K562 (cell line): ENCODE results near the gene MFN1. TPM values are rescaled to one million over a fixed set of nuclear protein-coding genes. Genes with fewer than 3 reads are reported as not detected.

Experiments used
- ATAC-seq: fragments of 200-7000 bp; cut with Tn5 transposase; 3 replicates; pipeline ENCODE4 v1.9.1; 2020; ENCODE audit warnings: moderate library complexity
- Bru-seq: library from RNA; stranded (reverse); fragments of 400-500 nt; gene quantifications from one replicate; lab custom pipeline; 2021; lab: Mats Ljungman, UMichigan
- BruChase-seq, 2 experiments: library from RNA; stranded (reverse); fragments of 400-500 nt; gene quantifications; one replicate each; lab custom pipeline; 2021; lab: Mats Ljungman, UMichigan
- BruUV-seq: library from RNA; stranded (reverse); fragments of 400-500 nt; replicated peaks from 2 replicates; lab custom pipeline; 2021; lab: Mats Ljungman, UMichigan
- CTCF ChIA-PET: fragments of 300-600 bp; formaldehyde crosslinking; extraction: SDS; loops from one replicate; lab custom pipeline; 2021; ENCODE audit warnings: low intra/inter-chr PET ratio; lab: Yijun Ruan, JAX
- POLR2A ChIA-PET: fragments of 300-600, 350-650 bp; sonication (Branson Sonifier 250); formaldehyde crosslinking; extraction: SDS; loops from one replicate; lab custom pipeline; 2021; ENCODE audit warnings: antibody characterized with exemption, inconsistent platforms; lab: Yijun Ruan, JAX
- DNase-seq, 4 experiments: peaks; one replicate each; pipeline versions ENCODE4 v3.0.0 to v3.0.0-alpha.2; 2011 to 2018; ENCODE audit warnings: low spot score in 3 of 4, mixed read lengths in 3 of 4; ENCODE audit errors: extremely low read depth in 1 of 4
- FAIRE-seq: peaks from 2 replicates; lab custom pipeline; 2011; peaks lifted over from hg19 to GRCh38; lab: Jason Lieb, UNC
- H2AFZ ChIP-seq: 2 replicates; pipeline ENCODE4 v1.6.0; 2011; ENCODE audit warnings: low read depth, low read length, control low read depth, inconsistent platforms
- H3K27ac ChIP-seq: fragments of 200-600 bp; 3 replicates; pipeline ENCODE4 v1.8.0; 2011; ENCODE audit warnings: low read depth, mild to moderate bottlenecking, control low read depth, inconsistent platforms, low read length, moderate library complexity, mixed read lengths; ENCODE audit errors: extremely low read depth
- H3K27me3 ChIP-seq, 2 experiments: fragments of 300-600 bp in 1 of 2; 2 replicates in 1 of 2; 3 replicates in 1 of 2; pipeline versions ENCODE4 v1.6.0 to v1.8.0; 2011; ENCODE audit warnings: inconsistent platforms in 2 of 2, low read length in 2 of 2, mild to moderate bottlenecking in 1 of 2, mixed read lengths in 1 of 2, moderate library complexity in 1 of 2; ENCODE audit not compliant: control insufficient read depth in 2 of 2, insufficient read depth in 2 of 2
- H3K36me3 ChIP-seq: fragments of 300-600 bp; 3 replicates; pipeline ENCODE4 v1.8.0; 2011; ENCODE audit warnings: mild to moderate bottlenecking, low read length, inconsistent platforms; ENCODE audit not compliant: control insufficient read depth, insufficient read depth
- H3K4me1 ChIP-seq, 2 experiments: fragments of 200-600 bp in 1 of 2; replicated peaks in 1 of 2; 2 replicates in 1 of 2; 3 replicates in 1 of 2; pipeline versions ENCODE4 v1.5.1 to v1.8.0; 2011; ENCODE audit warnings: inconsistent platforms in 2 of 2, low read length in 2 of 2, mild to moderate bottlenecking in 1 of 2, mixed read lengths in 1 of 2, moderate library complexity in 1 of 2; ENCODE audit not compliant: control insufficient read depth in 2 of 2, insufficient read depth in 2 of 2
- H3K4me2 ChIP-seq: 2 replicates; pipeline ENCODE4 v1.6.1; 2011; ENCODE audit warnings: low read length, control low read depth, inconsistent platforms, mixed read lengths; ENCODE audit not compliant: insufficient read depth
- H3K4me3 ChIP-seq: fragments of 200-600 bp; sonication (generic), shearing (Covaris generic); 2 replicates; pipeline ENCODE4 v1.5.1; 2016; ENCODE audit warnings: control low read depth, inconsistent platforms
- H3K79me2 ChIP-seq: fragments of 200-600 bp; 3 replicates; pipeline ENCODE4 v1.8.0; 2011; ENCODE audit warnings: low read length, inconsistent platforms; ENCODE audit not compliant: control insufficient read depth, insufficient read depth
- H3K9ac ChIP-seq, 2 experiments: 2 replicates each; pipeline versions ENCODE4 v1.6.0 to v1.6.1; 2011; ENCODE audit warnings: low read depth in 2 of 2, low read length in 2 of 2, control low read depth in 1 of 2, inconsistent platforms in 1 of 2, mild to moderate bottlenecking in 1 of 2, mixed read lengths in 1 of 2; ENCODE audit not compliant: insufficient read depth in 1 of 2
- H3K9me1 ChIP-seq: one replicate; pipeline ENCODE4 v1.6.0; 2011; ENCODE audit warnings: inconsistent platforms, mild to moderate bottlenecking, low read length, moderate library complexity; ENCODE audit not compliant: control insufficient read depth, insufficient read depth
- H3K9me3 ChIP-seq: replicated peaks from 2 replicates; pipeline ENCODE4 v1.5.1; 2011; ENCODE audit warnings: low read depth, low read length, inconsistent platforms; ENCODE audit not compliant: control insufficient read depth, insufficient read depth
- H4K20me1 ChIP-seq: replicated peaks from 2 replicates; pipeline ENCODE4 v1.6.1; 2011; ENCODE audit warnings: low read length, inconsistent platforms, mixed read lengths; ENCODE audit not compliant: control insufficient read depth, insufficient read depth
- BHLHE40 ChIP-seq: IDR thresholded peaks from 2 replicates; pipeline ENCODE4 v1.6.1; 2011; ENCODE audit warnings: low read length, improper control_type of control experiment
- FOXA1 ChIP-seq: fragments of 450-650 bp; IDR thresholded peaks from 2 replicates; pipeline ENCODE4 v1.6.1; 2016; ENCODE audit warnings: mild to moderate bottlenecking, borderline replicate concordance
- MCM7 ChIP-seq, 2 experiments: fragments of 450-650 bp; IDR thresholded peaks; 2 replicates each; pipeline ENCODE4 v1.6.1; 2016 to 2018
- NR2C1 ChIP-seq, 2 experiments: fragments of 450-650 bp; IDR thresholded peaks; 2 replicates each; pipeline ENCODE4 v1.6.1; 2017; ENCODE audit warnings: mild to moderate bottlenecking in 2 of 2, antibody characterized with exemption in 1 of 2, inconsistent platforms in 1 of 2, missing compliant biosample characterization in 1 of 2, missing genetic modification characterization in 1 of 2
- RBM15 ChIP-seq: fragments of 200-400 bp; formaldehyde crosslinking; IDR thresholded peaks from 2 replicates; pipeline ENCODE4 v1.6.1; 2018; ENCODE audit warnings: mild to moderate bottlenecking, low read length, moderate library complexity; ENCODE audit not compliant: insufficient read depth
- RBM39 ChIP-seq: fragments of 200-400 bp; formaldehyde crosslinking; optimal IDR thresholded peaks from 2 replicates; pipeline ENCODE3; 2018; ENCODE audit warnings: low read depth, low read length
- SAFB ChIP-seq: fragments of 200-400 bp; formaldehyde crosslinking; IDR thresholded peaks from 2 replicates; pipeline ENCODE4 v1.6.1; 2017; ENCODE audit warnings: low read depth, low read length, borderline replicate concordance
- ZBED1 ChIP-seq: IDR thresholded peaks from 2 replicates; pipeline ENCODE4 v1.6.1; 2014
- ZNF280A ChIP-seq: fragments of 450-650 bp; IDR thresholded peaks from 2 replicates; pipeline ENCODE4 v1.6.1; 2018; ENCODE audit warnings: mild to moderate bottlenecking, low read depth; ENCODE audit not compliant: partially characterized antibody
- ZNF408 ChIP-seq: fragments of 250-450 bp; sonication (Bioruptor Pico); IDR thresholded peaks from 2 replicates; pipeline ENCODE4 v1.4.0; 2020; ENCODE audit warnings: low read depth, mild to moderate bottlenecking, moderate library complexity
- ZNF699 ChIP-seq: fragments of 250-450 bp; sonication (Bioruptor Pico); IDR thresholded peaks from 2 replicates; pipeline ENCODE4 v1.8.0; 2021; ENCODE audit warnings: mild to moderate bottlenecking, moderate library complexity; ENCODE audit not compliant: insufficient replicate concordance
- WGBS: fragments of 100-300 bp; shearing (Covaris generic); methylation state at CpG from one replicate; pipeline ENCODE4 v1.1.6; 2016; ENCODE audit warnings: low coverage, mixed read lengths; ENCODE audit not compliant: insufficient coverage; ENCODE audit errors: missing lambda C conversion rate; 5-methylcytosine and 5-hydroxymethylcytosine counted together
- in situ Hi-C: fragments of 300-500 bp; cut with MboI; formaldehyde crosslinking; loops from 4 replicates; pipeline ENCODE4 v1.15.0; 2018; ENCODE audit warnings: inconsistent platforms, mixed read lengths
- intact Hi-C: fragments of 100-400 bp; cut with micrococcal nuclease; formaldehyde crosslinking; loops from 2 replicates; pipeline ENCODE4 v1.14.2; 2022
- long read RNA-seq, 3 experiments: library from polyadenylated mRNA in 2 of 3; library from RNA in 1 of 3; unstranded in 2 of 3; stranded (forward) in 1 of 3; transcript quantifications; one replicate each; pipeline ENCODE4 v2.0.0, GENCODE V29; 2019 to 2022
- polyA minus RNA-seq, 3 experiments: library from RNA; depleted of rRNA, polyadenylated mRNA; stranded (reverse); fragments of >200 nt; gene quantifications; 2 replicates each; pipeline ENCODE4 v1.2.3, GENCODE V29; 2011
- polyA plus RNA-seq, 8 experiments: library from polyadenylated mRNA; depleted of rRNA in 4 of 8; stranded (reverse) in 5 of 8; unstranded in 3 of 8; fragments of >200 nt; fragmentation: Nextera tagmentation in 2 of 8; fragmentation: Illumina TruSeq in 1 of 8; extraction: Ambion mirVana in 2 of 8; extraction: Trizol in 1 of 8; gene quantifications; 2 replicates each; pipeline versions ENCODE4 v1.2.1 to v1.2.3, GENCODE V29; 2011 to 2014; ENCODE audit warnings: inconsistent platforms in 1 of 8, missing spikeins in 1 of 8
- total RNA-seq, 7 experiments: library from RNA; depleted of rRNA in 6 of 7; stranded (reverse); fragments of >200 nt in 6 of 7; fragmentation: Illumina TruSeq in 2 of 7; extraction: Trizol in 2 of 7; gene quantifications; 2 replicates each; pipeline versions ENCODE4 v1.2.1 to v1.2.3, GENCODE V29; 2011 to 2021; ENCODE audit warnings: low replicate concordance in 1 of 7
- TF ChIP-seq, protein P1 (sequence below): fragments of 450-650 bp; IDR thresholded peaks from 2 replicates; pipeline ENCODE4 v1.7.0; 2016; ENCODE audit warnings: borderline replicate concordance

The MFN1 gene
- 49.8 and 238 TPM in 2 replicates for total RNA-seq (2011; cell fraction: chromatin; rRNA removed; ENCODE audit: low replicate concordance)
- total RNA-seq (2011; cell fraction: nucleolus; rRNA removed) = 12.2 and 24.7 TPM in 2 replicates
- 43.9 and 52.3 TPM in 2 replicates for total RNA-seq (2011; cell fraction: nucleoplasm; rRNA removed)
- total RNA-seq (2014; rRNA removed) (16.5 and 24.9 TPM in 2 replicates), total RNA-seq (2014; rRNA removed; fragmentation: Illumina TruSeq; extraction: Trizol) (28.2 and 33.7 TPM in 2 replicates), total RNA-seq (2015; rRNA removed; fragmentation: Illumina TruSeq; extraction: Trizol) (20.0 and 22.4 TPM in 2 replicates), total RNA-seq (2021) (36.1 and 36.7 TPM in 2 replicates), polyA plus RNA-seq (2011; rRNA removed) (34.1 and 42.7 TPM in 2 replicates), polyA plus RNA-seq (2014; fragmentation: Illumina TruSeq; extraction: Trizol) (19.4 and 22.6 TPM in 2 replicates), polyA plus RNA-seq (2014; fragmentation: Nextera tagmentation; extraction: Ambion mirVana) (10 to 100 TPM; 10.5 to 18.8 TPM), polyA plus RNA-seq (2014; rRNA removed) (21.7 and 22.9 TPM in 2 replicates), polyA minus RNA-seq (2011; rRNA and poly(A)+ RNA removed) (62.5 and 73.6 TPM in 2 replicates), Bru-seq, nascent RNA (percentile 79 among the genes with signal in this experiment), BruChase-seq, experiment 1, labeled RNA remaining after a 2-hour chase (percentile 89 among the genes with signal in this experiment), BruChase-seq, experiment 2, labeled RNA remaining after a 6-hour chase (percentile 89 among the genes with signal in this experiment)
- 6.0 and 10.7 TPM in 2 replicates for polyA plus RNA-seq (2011; cell fraction: cytosol; rRNA removed)
- 29.1 and 47.6 TPM in 2 replicates for polyA plus RNA-seq (2011; cell fraction: nucleus; rRNA removed)
- polyA plus RNA-seq (2012) = 13.2 and 15.2 TPM in 2 replicates
- 10.4 and 13.8 TPM in 2 replicates for polyA minus RNA-seq (2011; cell fraction: cytosol; rRNA and poly(A)+ RNA removed)
- polyA minus RNA-seq (2011; cell fraction: nucleus; rRNA and poly(A)+ RNA removed) = 31.2 and 57.1 TPM in 2 replicates
- long read RNA-seq, experiment 1, full-length matches to known transcripts = 33 of 173 reads
- long read RNA-seq, experiment 1, partial matches to known transcripts = 129 of 173 reads
- long read RNA-seq, experiment 1, other reads (novel, unspliced or antisense) = 11 of 173 reads
- long read RNA-seq, experiment 2, full-length matches to known transcripts = 4 of 20 reads
- long read RNA-seq, experiment 2, partial matches to known transcripts = 3 of 20 reads
- long read RNA-seq, experiment 2, other reads (novel, unspliced or antisense) = 13 of 20 reads
- long read RNA-seq, experiment 3, full-length matches to known transcripts = 8 of 20 reads
- long read RNA-seq, experiment 3, partial matches to known transcripts = 6 of 20 reads
- long read RNA-seq, experiment 3, other reads (novel, unspliced or antisense) = 6 of 20 reads

- intact Hi-C loops (loop anchor here (1.0 kb wide), 1 partner anchor 24 kb away; the partner anchor contains the start of gene ZNF639), in situ Hi-C loops (no loop called here)
- peak; percentile 100 for FAIRE-seq
- WGBS = under 1% methylated on average over 43 of the region's 63 CpGs
- Histone ChIP-seq H3K36me3 (peaks cover 38% of the 10 kb centered on the region; the same call in 2 of the 3 replicates), H3K4me1 (peaks cover 8 to 19% of the 10 kb centered on the region in 2 experiments; a peak in 4 of 5 replicates), H3K9me3 (no peaks in the 10 kb centered on the region), H3K9me1 (no peaks in the 10 kb centered on the region), H3K4me3 (peak within 1 kb of the TSS; percentile 81), H3K27me3 (no peaks in the 10 kb centered on the region), H3K4me2 (peak within 1 kb of the TSS; percentile 97), H4K20me1 (no peaks in the 10 kb centered on the region), H3K27ac (peak within 1 kb of the TSS; percentile 87), H3K79me2 (peaks cover 35% of the 10 kb centered on the region), H3K9ac (peak within 1 kb of the TSS; percentile 78 to 91), H2AFZ (peak within 1 kb of the TSS; percentile 100)
- peak; percentile 80 to 96 (median 86) for DNase-seq
- CTCF ChIA-PET = no interaction called here
- POLR2A ChIA-PET = interaction anchor here (0.6 to 1.3 kb wide), 4 partner anchors 11 to 326 kb away, joined by 3 to 6 read pairs (median 4); no protein-coding TSS in a partner anchor
- ATAC-seq = peak; percentile 98
- BruUV-seq = no TSS peak
- TF ChIP-seq NR2C1 (IDR thresholded peaks at IDR 0.05) (peak; percentile 78), NR2C1 (tag; IDR thresholded peaks at IDR 0.05) (peak; percentile 87), RBM39 (no peak), ZNF408 (CRISPR knock-in tag) (no peak), RBM15 (no peak), MCM7 (IDR thresholded peaks at IDR 0.05) (no peak), ZBED1 (no peak), BHLHE40 (no peak; the same call in 1 of the 2 replicates), ZNF699 (CRISPR knock-in tag) (no peak), ZNF280A (no peak), SAFB (peak; percentile 86), FOXA1 (no peak)
- TF ChIP-seq, protein P1, sequence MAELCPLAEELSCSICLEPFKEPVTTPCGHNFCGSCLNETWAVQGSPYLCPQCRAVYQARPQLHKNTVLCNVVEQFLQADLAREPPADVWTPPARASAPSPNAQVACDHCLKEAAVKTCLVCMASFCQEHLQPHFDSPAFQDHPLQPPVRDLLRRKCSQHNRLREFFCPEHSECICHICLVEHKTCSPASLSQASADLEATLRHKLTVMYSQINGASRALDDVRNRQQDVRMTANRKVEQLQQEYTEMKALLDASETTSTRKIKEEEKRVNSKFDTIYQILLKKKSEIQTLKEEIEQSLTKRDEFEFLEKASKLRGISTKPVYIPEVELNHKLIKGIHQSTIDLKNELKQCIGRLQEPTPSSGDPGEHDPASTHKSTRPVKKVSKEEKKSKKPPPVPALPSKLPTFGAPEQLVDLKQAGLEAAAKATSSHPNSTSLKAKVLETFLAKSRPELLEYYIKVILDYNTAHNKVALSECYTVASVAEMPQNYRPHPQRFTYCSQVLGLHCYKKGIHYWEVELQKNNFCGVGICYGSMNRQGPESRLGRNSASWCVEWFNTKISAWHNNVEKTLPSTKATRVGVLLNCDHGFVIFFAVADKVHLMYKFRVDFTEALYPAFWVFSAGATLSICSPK = no peak
Measured at GRCh38 chr3:179347345-179348194, at the start of gene MFN1. Gene MFN1, plus strand, starts transcription at chr3:179347709. Its CDS starts 1,143 bp downstream, at chr3:179348852.
